Measurements from ENCODE around the gene EMSY.
"Not testable (repeated sequence)": the region's sequence is repeated elsewhere in the genome, so short reads cannot be mapped to it uniquely, and the experiment has no call there.

Gene EMSY

DNA sequence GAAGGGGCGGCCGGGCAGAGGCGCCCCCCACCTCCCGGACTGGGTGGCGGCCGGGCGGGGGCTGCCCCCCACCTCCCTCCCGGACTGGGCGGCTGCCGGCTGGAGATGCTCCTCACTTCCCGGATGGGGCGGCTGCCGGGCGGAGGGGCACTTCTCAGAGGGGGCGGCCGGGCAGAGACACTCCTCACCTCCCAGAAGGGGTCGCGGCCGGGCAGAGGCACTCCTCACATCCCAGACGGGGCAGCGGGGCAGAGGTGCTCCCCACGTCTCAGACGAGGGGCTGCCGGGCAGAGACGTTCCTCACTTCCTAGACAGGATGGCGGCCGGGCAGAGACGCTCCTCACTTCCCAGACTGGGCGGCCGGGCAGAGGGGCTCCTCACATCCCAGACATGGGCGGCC, 137.7 kb downstream of the EMSY start:
- not testable (repeated sequence) for H3K4me3 ChIP-seq (ENCODE audit: extremely low read depth, insufficient read depth, low read length, poor library complexity, severe bottlenecking); H3K36me3 ChIP-seq (ENCODE audit: control insufficient read depth, insufficient read depth, low read length); H3K9me3 ChIP-seq (ENCODE audit: control insufficient read depth, low read length); H3K27ac ChIP-seq (ENCODE audit: low read depth, low read length, severe bottlenecking)
- 96 to 97% methylated on average over 18 to 24 of the region's 31 CpGs for WGBS, 2 experiments (ENCODE audit: insufficient coverage in 2 of 2)
- peaks cover 26% of the 10 kb centered on the region for H3K4me1 ChIP-seq (ENCODE audit: control insufficient read depth, insufficient read depth, low read length, poor library complexity, severe bottlenecking)

DNA sequence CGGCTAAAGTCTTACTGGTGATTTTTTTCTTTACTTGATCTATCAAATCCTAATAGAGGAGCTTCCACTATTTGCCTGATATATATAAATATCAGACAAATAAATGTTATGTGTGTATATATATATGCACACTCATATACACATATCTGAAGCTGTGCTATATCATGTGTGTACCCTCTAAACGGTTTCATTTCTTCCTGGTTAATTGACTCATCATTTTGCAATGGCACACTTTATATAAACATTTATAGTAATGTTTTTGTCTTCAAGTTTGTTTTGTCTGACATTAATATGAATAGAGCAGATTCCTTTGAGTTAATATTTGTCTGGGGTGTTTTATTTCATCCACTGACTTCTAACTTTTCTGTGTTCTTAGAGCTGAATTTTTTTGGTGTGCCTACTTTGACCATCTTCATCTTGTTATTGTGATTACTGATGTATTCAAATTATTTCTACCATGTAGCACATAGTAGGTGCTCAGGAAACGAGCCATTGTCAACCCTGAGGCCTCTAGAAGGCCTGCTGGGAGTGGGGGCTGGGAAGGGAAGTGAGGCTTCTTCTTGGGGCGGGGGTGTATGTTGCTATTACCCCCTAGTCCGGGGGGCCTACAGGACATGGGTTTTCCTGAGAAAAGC, 143.1 kb downstream of the EMSY start:
- H3K9me3 ChIP-seq (ENCODE audit: control insufficient read depth, low read length): no peaks in the 10 kb centered on the region
- H3K4me3 ChIP-seq (ENCODE audit: extremely low read depth, insufficient read depth, low read length, poor library complexity, severe bottlenecking): no peak overlapping the region
- H3K27ac ChIP-seq (ENCODE audit: low read depth, low read length, severe bottlenecking): peak overlapping the region; percentile 82
- H3K36me3 ChIP-seq (ENCODE audit: control insufficient read depth, insufficient read depth, low read length): no peaks in the 10 kb centered on the region
- H3K4me1 ChIP-seq (ENCODE audit: control insufficient read depth, insufficient read depth, low read length, poor library complexity, severe bottlenecking): peaks cover 11% of the 10 kb centered on the region
- 83% methylated on average over 2 of the region's 5 CpGs for WGBS, 2 experiments (ENCODE audit: insufficient coverage in 2 of 2)

DNA sequence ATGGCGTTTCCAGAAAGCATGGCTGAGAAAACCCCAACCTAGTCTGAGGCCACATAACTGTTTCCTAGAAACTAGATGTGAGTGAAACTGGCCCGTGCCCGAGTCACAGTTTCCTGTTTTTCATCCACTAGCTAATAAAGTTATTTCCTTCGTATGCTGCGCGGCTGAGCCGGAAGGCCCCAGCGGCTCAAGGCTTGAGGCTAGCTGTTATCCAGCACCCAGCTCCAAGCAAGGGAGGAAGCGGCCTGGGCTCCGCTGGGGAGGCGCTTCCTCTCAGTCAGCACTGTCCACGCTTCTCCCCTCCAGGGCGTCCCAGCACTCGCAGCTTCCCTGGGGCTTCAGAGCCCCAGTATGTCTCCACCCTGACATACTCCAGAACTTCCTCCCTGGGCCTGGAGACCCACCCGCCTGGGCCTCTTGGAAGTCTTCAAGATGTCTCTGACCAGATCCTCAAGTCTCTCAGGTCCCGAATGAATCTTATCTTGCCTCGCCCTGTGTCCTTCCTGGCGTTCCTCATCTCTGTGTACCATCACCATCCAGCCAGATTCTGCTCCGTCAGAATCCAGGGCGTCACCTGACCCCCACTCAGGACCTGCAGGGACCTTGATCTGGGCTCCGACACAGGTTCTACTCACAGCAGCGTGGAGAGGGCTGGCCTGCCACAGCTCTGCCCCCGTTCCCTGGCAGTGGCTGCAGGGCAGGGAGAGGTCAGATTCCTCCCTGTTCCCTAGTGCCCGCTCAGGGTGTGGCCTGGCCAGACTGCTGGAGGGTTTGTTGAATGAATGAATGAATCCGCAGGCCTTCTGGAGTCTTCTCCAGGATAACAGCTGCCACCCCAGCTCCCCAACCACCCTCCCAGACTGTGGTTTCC, 143.9 kb downstream of the EMSY start:
- WGBS, 2 experiments (ENCODE audit: insufficient coverage in 2 of 2): 77 to 84% methylated on average over 19 to 24 of the region's 25 CpGs
- H3K27ac ChIP-seq (ENCODE audit: low read depth, low read length, severe bottlenecking): peak overlapping the region; percentile 82

DNA sequence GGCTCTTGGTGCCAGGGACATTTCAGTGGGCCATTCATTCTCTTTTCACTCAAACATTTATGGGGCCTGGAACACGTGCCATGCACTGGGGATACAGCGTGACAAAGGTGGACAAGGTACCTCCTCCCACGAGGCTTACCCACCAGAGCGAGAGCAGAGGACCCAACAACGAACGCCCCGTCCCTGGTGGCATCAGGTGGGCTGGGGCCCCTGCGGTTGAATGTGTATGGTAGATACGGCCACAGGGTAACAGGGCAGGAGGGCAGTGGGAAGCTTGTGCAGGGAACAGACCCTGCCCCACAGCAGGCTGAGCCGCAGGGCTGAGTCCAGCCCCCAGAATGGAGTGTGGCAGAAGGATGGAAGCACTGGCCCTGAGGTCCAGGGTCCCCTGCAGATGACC, 144.7 kb downstream of the EMSY start:
- Histone ChIP-seq H3K4me1 (ENCODE audit: control insufficient read depth, insufficient read depth, low read length, poor library complexity, severe bottlenecking) (peaks cover 11% of the 10 kb centered on the region), H3K36me3 (ENCODE audit: control insufficient read depth, insufficient read depth, low read length) (no peaks in the 10 kb centered on the region), H3K4me3 (ENCODE audit: extremely low read depth, insufficient read depth, low read length, poor library complexity, severe bottlenecking) (no peak overlapping the region), H3K9me3 (ENCODE audit: control insufficient read depth, low read length) (no peaks in the 10 kb centered on the region), H3K27ac (ENCODE audit: low read depth, low read length, severe bottlenecking) (no peak overlapping the region)
- WGBS, 2 experiments (ENCODE audit: insufficient coverage in 2 of 2): 97 to 98% methylated on average over 6 to 8 of the region's 10 CpGs

More for the DNA sequence above, 143.9 kb downstream of the EMSY start:
- no peaks in the 10 kb centered on the region for H3K9me3 ChIP-seq (ENCODE audit: control insufficient read depth, low read length)
- peaks cover 11% of the 10 kb centered on the region for H3K4me1 ChIP-seq (ENCODE audit: control insufficient read depth, insufficient read depth, low read length, poor library complexity, severe bottlenecking)
- H3K36me3 ChIP-seq (ENCODE audit: control insufficient read depth, insufficient read depth, low read length): no peaks in the 10 kb centered on the region
- no peak overlapping the region for H3K4me3 ChIP-seq (ENCODE audit: extremely low read depth, insufficient read depth, low read length, poor library complexity, severe bottlenecking)

DNA sequence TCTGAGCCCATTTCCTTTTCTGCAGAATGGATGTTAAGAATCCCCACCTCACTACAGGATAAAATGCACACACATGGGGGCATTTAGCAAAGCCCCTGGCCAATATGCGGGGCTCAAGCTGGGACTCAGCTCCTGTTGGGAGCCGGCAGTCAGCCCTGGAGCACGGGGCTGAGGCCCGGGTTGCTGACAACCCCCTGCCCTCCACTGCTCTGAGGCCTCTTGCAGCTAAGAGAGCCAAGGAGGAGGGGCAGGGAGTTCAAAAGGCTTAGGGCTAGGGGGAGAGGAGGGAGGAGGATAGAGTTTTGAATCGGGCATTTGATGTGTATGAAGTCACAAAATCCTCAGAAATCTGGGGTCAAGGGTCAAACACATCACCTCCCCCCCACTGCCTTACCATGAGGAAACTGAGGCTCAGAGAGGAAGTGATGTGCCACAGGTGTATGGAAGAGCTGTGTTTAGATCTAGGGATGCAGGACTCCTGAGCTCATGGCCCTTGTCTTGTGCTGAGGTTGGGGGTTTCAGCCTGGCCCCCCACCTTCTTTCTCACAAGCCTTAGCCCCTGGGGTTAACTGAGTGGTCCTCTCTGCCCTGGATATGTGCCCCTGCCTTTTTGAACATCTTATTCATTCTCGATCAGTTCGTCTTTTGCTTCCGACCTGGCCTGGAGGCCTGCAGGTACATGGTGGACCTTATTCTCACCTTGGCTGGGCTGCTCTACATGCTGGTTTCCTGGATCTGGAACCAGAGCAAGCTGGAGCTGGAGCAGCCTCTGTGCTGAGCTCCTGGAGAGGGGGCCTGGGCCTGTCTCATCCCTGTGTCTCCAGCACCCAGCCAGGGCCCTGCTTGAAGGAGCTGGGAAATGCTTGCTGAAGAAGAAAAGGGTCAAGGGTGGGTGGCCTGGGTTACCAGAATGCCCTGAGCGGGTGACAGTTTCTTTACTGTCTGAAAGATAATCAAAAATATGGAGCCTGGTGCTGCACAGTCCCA, 145.4 kb downstream of the EMSY start:
- no peak overlapping the region for H3K4me3 ChIP-seq (ENCODE audit: extremely low read depth, insufficient read depth, low read length, poor library complexity, severe bottlenecking)
- 58 to 68% methylated on average over 7 to 8 of the region's 9 CpGs for WGBS, 2 experiments (ENCODE audit: insufficient coverage in 2 of 2)

DNA sequence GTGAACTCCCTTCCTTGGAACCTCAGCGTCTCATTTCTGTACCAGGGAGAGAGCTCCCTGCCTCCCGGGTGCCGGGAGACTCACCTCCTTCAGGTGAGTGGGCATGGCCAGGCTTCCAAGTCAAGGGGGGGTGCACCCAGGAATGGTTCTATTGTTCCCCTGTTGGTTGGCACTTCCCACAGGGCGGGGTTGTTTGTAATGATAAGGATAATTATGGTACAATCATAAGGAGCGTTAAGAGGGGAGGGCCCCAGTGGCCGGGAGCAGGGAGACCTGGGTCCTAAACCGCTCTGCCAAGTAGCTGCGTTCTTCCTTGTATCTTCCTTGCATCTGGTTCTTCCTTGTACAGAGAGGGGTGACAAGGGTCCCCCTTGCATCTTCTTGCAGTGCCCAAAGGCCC, 146.6 kb downstream of the EMSY start:
- no peak overlapping the region for H3K4me3 ChIP-seq (ENCODE audit: extremely low read depth, insufficient read depth, low read length, poor library complexity, severe bottlenecking)
- H3K27ac ChIP-seq (ENCODE audit: low read depth, low read length, severe bottlenecking): no peak overlapping the region
- H3K36me3 ChIP-seq (ENCODE audit: control insufficient read depth, insufficient read depth, low read length): no peaks in the 10 kb centered on the region
- no peaks in the 10 kb centered on the region for H3K9me3 ChIP-seq (ENCODE audit: control insufficient read depth, low read length)
- WGBS, 2 experiments (ENCODE audit: insufficient coverage in 2 of 2): 98 to 100% methylated on average over 4 to 5 of the region's 8 CpGs
- H3K4me1 ChIP-seq (ENCODE audit: control insufficient read depth, insufficient read depth, low read length, poor library complexity, severe bottlenecking): peaks cover 11% of the 10 kb centered on the region

More for the DNA sequence above, 145.4 kb downstream of the EMSY start:
- H3K27ac ChIP-seq (ENCODE audit: low read depth, low read length, severe bottlenecking): no peak overlapping the region
- H3K4me1 ChIP-seq (ENCODE audit: control insufficient read depth, insufficient read depth, low read length, poor library complexity, severe bottlenecking): peaks cover 11% of the 10 kb centered on the region
- no peaks in the 10 kb centered on the region for H3K36me3 ChIP-seq (ENCODE audit: control insufficient read depth, insufficient read depth, low read length)
- no peaks in the 10 kb centered on the region for H3K9me3 ChIP-seq (ENCODE audit: control insufficient read depth, low read length)

DNA sequence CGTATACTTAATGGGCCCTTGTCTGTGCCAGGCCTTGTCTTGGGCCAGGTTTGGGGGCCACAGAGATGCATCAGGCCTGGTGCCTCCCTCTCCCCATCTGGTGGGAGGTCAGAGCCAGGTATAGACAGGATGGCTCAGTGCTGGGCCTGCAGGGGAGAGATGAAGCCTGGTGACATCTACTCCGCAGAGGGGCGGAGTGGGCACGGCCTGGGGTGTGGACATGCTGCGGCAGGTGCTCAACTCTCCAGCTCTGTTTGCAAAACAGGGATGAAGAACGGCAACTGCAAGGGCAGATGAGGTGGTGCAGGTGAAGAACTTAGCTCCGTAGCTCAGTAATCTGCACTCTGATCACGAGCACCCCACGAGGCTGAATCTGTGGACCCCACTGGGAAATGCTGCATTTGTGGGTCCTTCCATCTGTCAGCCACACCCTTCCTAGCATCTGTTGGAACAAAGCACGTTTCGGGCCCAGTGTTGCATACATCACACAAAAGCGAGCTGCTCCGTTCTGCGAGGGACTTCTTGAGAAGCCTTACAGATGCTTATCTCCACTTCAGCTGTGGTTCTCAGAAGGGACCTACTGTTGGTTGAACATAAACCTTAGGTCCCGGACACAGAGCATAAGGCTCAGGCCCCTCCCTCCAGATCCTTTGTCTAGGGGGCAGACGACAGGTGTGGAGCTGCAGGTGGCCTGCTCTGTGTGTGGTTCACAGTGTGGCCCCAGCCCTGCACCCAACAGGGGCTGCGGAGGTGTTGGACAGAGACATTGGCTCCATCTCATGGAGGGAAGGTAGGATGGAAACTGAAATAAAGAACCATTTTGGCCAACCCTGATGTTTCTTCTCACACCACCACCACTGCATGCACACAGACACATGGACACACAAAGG, 147.5 kb downstream of the EMSY start:
- no peak overlapping the region for H3K4me3 ChIP-seq (ENCODE audit: extremely low read depth, insufficient read depth, low read length, poor library complexity, severe bottlenecking)
- no peaks in the 10 kb centered on the region for H3K36me3 ChIP-seq (ENCODE audit: control insufficient read depth, insufficient read depth, low read length)
- no peak overlapping the region for H3K27ac ChIP-seq (ENCODE audit: low read depth, low read length, severe bottlenecking)
- peaks cover 11% of the 10 kb centered on the region for H3K4me1 ChIP-seq (ENCODE audit: control insufficient read depth, insufficient read depth, low read length, poor library complexity, severe bottlenecking)
- WGBS, 2 experiments (ENCODE audit: insufficient coverage in 2 of 2): 93 to 96% methylated on average over 15 to 16 of the region's 17 CpGs
- H3K9me3 ChIP-seq (ENCODE audit: control insufficient read depth, low read length): no peaks in the 10 kb centered on the region

DNA sequence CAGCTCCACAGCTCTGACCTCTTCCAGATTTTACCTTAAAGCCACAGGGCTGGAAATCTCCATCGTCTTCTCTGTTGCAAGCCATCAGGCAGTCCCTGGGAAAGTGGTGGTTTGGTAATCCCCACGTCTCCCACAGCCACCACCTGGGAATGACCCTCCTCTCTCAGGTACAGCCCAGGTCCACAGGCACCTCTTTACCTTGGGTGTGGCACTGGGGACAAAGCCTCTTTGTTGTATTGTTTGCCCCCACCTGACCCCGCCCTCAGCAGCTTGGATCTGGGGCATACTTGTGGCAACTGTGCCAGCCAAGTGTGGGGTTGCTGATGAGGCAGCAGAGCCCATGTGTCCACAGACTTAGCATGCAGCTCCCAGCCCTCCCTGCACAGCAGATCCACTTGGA, 148.1 kb downstream of the EMSY start:
- no peaks in the 10 kb centered on the region for H3K36me3 ChIP-seq (ENCODE audit: control insufficient read depth, insufficient read depth, low read length)
- 87 to 89% methylated on average over 3 of the region's 3 CpGs for WGBS, 2 experiments (ENCODE audit: insufficient coverage in 2 of 2)
- no peak overlapping the region for H3K27ac ChIP-seq (ENCODE audit: low read depth, low read length, severe bottlenecking)
- no peak overlapping the region for H3K4me3 ChIP-seq (ENCODE audit: extremely low read depth, insufficient read depth, low read length, poor library complexity, severe bottlenecking)
- H3K4me1 ChIP-seq (ENCODE audit: control insufficient read depth, insufficient read depth, low read length, poor library complexity, severe bottlenecking): peaks cover 12% of the 10 kb centered on the region
- H3K9me3 ChIP-seq (ENCODE audit: control insufficient read depth, low read length): no peaks in the 10 kb centered on the region

DNA sequence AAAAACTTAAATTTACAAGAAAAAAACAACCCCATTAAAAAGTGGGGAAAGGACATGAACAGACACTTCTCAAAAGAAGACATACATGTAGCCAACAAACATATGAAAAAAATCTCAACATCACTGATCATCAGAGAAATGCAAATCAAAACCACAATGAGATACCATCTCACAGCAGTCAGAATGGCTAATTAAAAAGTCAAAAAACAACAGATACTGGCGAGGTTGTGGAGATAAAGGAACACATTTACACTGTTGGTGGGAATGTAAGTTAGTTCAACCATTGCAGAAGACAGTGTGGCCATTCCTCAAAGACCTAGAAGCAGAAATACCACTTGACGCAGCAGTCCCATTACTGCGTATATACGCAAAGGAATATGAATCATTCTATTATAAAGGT, 150.3 kb downstream of the EMSY start:
- H3K27ac ChIP-seq (ENCODE audit: low read depth, low read length, severe bottlenecking); H3K36me3 ChIP-seq (ENCODE audit: control insufficient read depth, insufficient read depth, low read length); H3K9me3 ChIP-seq (ENCODE audit: control insufficient read depth, low read length); H3K4me3 ChIP-seq (ENCODE audit: extremely low read depth, insufficient read depth, low read length, poor library complexity, severe bottlenecking): not testable (repeated sequence)
- 86 to 100% methylated on average over 1 of the region's 4 CpGs for WGBS, 2 experiments (ENCODE audit: insufficient coverage in 2 of 2)
- H3K4me1 ChIP-seq (ENCODE audit: control insufficient read depth, insufficient read depth, low read length, poor library complexity, severe bottlenecking): peaks cover 13% of the 10 kb centered on the region

DNA sequence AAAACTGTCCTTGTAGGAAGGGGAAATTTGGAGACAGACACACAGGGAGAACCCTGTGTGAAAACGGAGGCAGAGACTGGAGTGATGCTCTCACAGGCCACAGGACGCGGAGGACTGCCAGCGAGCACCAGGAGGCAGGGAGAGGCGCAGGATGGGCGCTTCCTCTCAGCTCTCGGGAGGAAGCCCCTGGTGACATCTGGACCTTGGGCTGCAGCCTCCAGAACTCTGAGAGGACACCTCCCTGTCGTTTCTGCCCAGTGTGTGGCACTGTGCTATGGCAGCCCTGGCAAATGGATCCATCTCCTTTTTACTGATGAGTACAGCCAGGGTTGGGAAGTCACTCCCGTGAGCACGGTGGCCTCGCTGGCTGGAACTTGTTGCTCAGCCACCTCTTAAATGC, 151.8 kb downstream of the EMSY start:
- 86 to 87% methylated on average over 11 of the region's 11 CpGs for WGBS, 2 experiments (ENCODE audit: insufficient coverage in 2 of 2)

More for the DNA sequence above, 151.8 kb downstream of the EMSY start:
- Histone ChIP-seq H3K9me3 (ENCODE audit: control insufficient read depth, low read length) (no peaks in the 10 kb centered on the region), H3K27ac (ENCODE audit: low read depth, low read length, severe bottlenecking) (no peak overlapping the region), H3K4me3 (ENCODE audit: extremely low read depth, insufficient read depth, low read length, poor library complexity, severe bottlenecking) (no peak overlapping the region), H3K4me1 (ENCODE audit: control insufficient read depth, insufficient read depth, low read length, poor library complexity, severe bottlenecking) (peaks cover 13% of the 10 kb centered on the region), H3K36me3 (ENCODE audit: control insufficient read depth, insufficient read depth, low read length) (no peaks in the 10 kb centered on the region)
